Cardiac ventricle fibroblast (primary cell): Measurements from ENCODE around the gene P2RY8. TPM values are rescaled to one million over a fixed set of nuclear protein-coding genes. Genes with fewer than 3 reads are reported as not detected.

ENCODE experiments used
- total RNA-seq: library from RNA; depleted of rRNA; stranded (reverse); fragments of >200 nt; gene quantifications from 2 replicates; pipeline ENCODE4 v1.2.3, GENCODE V29; 2015

P2RY8 gene
- not detected in 2 replicates for total RNA-seq

GRCh38 chrX:1537031-1537715 is at the start of gene P2RY8:
Gene P2RY8 (minus strand): TSS chrX:1537185. CDS start chrX:1466558, 70,627 bp downstream.

GRCh38 chrX:1452516-1453394 is 84.2 kb downstream of the P2RY8 start, which contains the start of gene ASMTL:
Gene ASMTL (minus strand): TSS chrX:1452909. CDS start chrX:1452840, 69 bp downstream.

Other genes with a start within 250 kb of the P2RY8 start
- 2.8 TPM in 1 of 2 replicates, not detected in the other for gene IL3RA, start 200.4 kb downstream of the P2RY8 start, total RNA-seq
- 365 and 399 TPM in 2 replicates for gene SLC25A6, start 145.1 kb downstream of the P2RY8 start, total RNA-seq
- 42.0 and 49.2 TPM in 2 replicates for gene ASMTL, start 84.3 kb downstream of the P2RY8 start, total RNA-seq
- gene AKAP17A, start 54.4 kb upstream of the P2RY8 start, total RNA-seq = 26.1 and 27.7 TPM in 2 replicates
- not detected in 2 replicates for gene ASMT, start 77.9 kb upstream of the P2RY8 start, total RNA-seq